ENCODE measurements around the gene CPT1A.

Gene CPT1A

GRCh38 chr11:68852628-68853027 lies 10.9 kb upstream of the CPT1A start:
- no peak for DNase-seq

GRCh38 chr11:68848429-68848828 lies 6.7 kb upstream of the CPT1A start:
- DNase-seq, result no peak

- no peak for DNase-seq
Observed at GRCh38 chr11:68847395-68847794, 5.7 kb upstream of the CPT1A start.

- no peak for DNase-seq
Observed at GRCh38 chr11:68845351-68846002, 3.8 kb upstream of the CPT1A start.

- DNase-seq, result no peak
Observed at GRCh38 chr11:68844801-68845200, 3.1 kb upstream of the CPT1A start.

- DNase-seq, result no peak
Observed at GRCh38 chr11:68844376-68844775, 2.7 kb upstream of the CPT1A start.

- peak; percentile 71 to 76 for DNase-seq
Observed at GRCh38 chr11:68843703-68844312, 2.1 kb upstream of the CPT1A start.

GRCh38 chr11:68843052-68843561 lies 1.4 kb upstream of the CPT1A start:
- DNase-seq, result peak in 1 of 2 donors; percentile 63

GRCh38 chr11:68842427-68843051 lies 823 bp upstream of the CPT1A start:
- DNase-seq, result no peak

GRCh38 chr11:68840661-68841653 lies 759 bp downstream of the CPT1A start:
- peak in 1 of 2 donors; percentile 32 for DNase-seq

GRCh38 chr11:68839911-68840641 lies 1.6 kb downstream of the CPT1A start:
- peak in 1 of 2 donors; percentile 42 for DNase-seq

GRCh38 chr11:68839054-68839865 lies 2.5 kb downstream of the CPT1A start:
- peak; percentile 90 to 93 for DNase-seq

GRCh38 chr11:68838572-68838964 lies 3.1 kb downstream of the CPT1A start:
- peak in 1 of 2 donors; percentile 34 for DNase-seq

- DNase-seq, result no peak
Observed at GRCh38 chr11:68837583-68838571, 3.8 kb downstream of the CPT1A start.

GRCh38 chr11:68835749-68836148 lies 6.0 kb downstream of the CPT1A start:
- no peak for DNase-seq

- no peak for DNase-seq
Observed at GRCh38 chr11:68835328-68835727, 6.4 kb downstream of the CPT1A start.

- no peak for DNase-seq
Observed at GRCh38 chr11:68832476-68833181, 9.1 kb downstream of the CPT1A start.

GRCh38 chr11:68831124-68831523 lies 10.6 kb downstream of the CPT1A start:
- no peak for DNase-seq

- DNase-seq, result no peak
Observed at GRCh38 chr11:68829581-68829980, 12.1 kb downstream of the CPT1A start.

All from CD4-positive, alpha-beta T cell treated with Interleukin-4 for 1 hour (primary cell).